ENCODE results near the gene RARA.
"Not testable (repeated sequence)": the region's sequence is repeated elsewhere in the genome, so short reads cannot be mapped to it uniquely, and the experiment has no call there.

GRCh38 chr17:40299159-40299757 is 9.7 kb upstream of the RARA start:
- TF ChIP-seq SUZ12 (IDR thresholded peaks at IDR 0.05; ENCODE audit: extremely low read depth, insufficient read depth, insufficient read length); ZNF274 (IDR thresholded peaks at IDR 0.05; ENCODE audit: low read depth, low read length): not testable (repeated sequence)
